MM.1S (cell line): Measurements from ENCODE around the gene GRK4.

Experiments used
- DNase-seq: peaks from one replicate; pipeline ENCODE4 v3.0.0-alpha.2; 2015
- H2AFZ ChIP-seq: fragments of 300-600 bp; sonication (generic); 2 replicates; pipeline ENCODE4 v1.6.0; 2016; ENCODE audit warnings: antibody characterized with exemption, low read length
- H3F3A ChIP-seq: fragments of 300-600 bp; sonication (generic); 2 replicates; pipeline ENCODE4 v1.6.1; 2016; ENCODE audit warnings: mild to moderate bottlenecking, antibody characterized with exemption, low read length, moderate library complexity, mixed read lengths; ENCODE audit not compliant: insufficient read depth
- H3K27ac ChIP-seq: fragments of 300-600 bp; sonication (generic); 2 replicates; pipeline ENCODE4 v1.5.1; 2016; ENCODE audit warnings: mild to moderate bottlenecking, low read length
- H3K27me3 ChIP-seq: fragments of 300-600 bp; sonication (generic); replicated peaks from 2 replicates; pipeline ENCODE4 v1.6.0; 2016; ENCODE audit warnings: low read length; ENCODE audit not compliant: insufficient read depth
- H3K36me3 ChIP-seq: fragments of 300-600 bp; sonication (generic); replicated peaks from 2 replicates; pipeline ENCODE4 v1.6.1; 2016; ENCODE audit warnings: mild to moderate bottlenecking, low read length, mixed read lengths; ENCODE audit not compliant: insufficient read depth
- H3K4me1 ChIP-seq: fragments of 300-600 bp; sonication (generic); 2 replicates; pipeline ENCODE4 v1.6.1; 2016; ENCODE audit warnings: low read length, mixed read lengths
- H3K4me2 ChIP-seq: fragments of 300-600 bp; sonication (generic); 2 replicates; pipeline ENCODE4 v1.6.0; 2016; ENCODE audit warnings: low read depth, low read length
- H3K4me3 ChIP-seq: fragments of 300-600 bp; sonication (generic); 2 replicates; pipeline ENCODE4 v1.5.1; 2016; ENCODE audit warnings: low read length, mixed read lengths
- H3K79me2 ChIP-seq: fragments of 300-600 bp; sonication (generic); 2 replicates; pipeline ENCODE4 v1.6.1; 2016; ENCODE audit warnings: mixed run types, low read length, mixed read lengths
- H3K9ac ChIP-seq: fragments of 300-600 bp; sonication (generic); 2 replicates; pipeline ENCODE4 v1.6.1; 2016; ENCODE audit warnings: low read length, mixed read lengths
- H3K9me2 ChIP-seq: fragments of 300-600 bp; sonication (generic); replicated peaks from 2 replicates; pipeline ENCODE4 v1.6.1; 2016; ENCODE audit warnings: mild to moderate bottlenecking, low read length, mixed read lengths; ENCODE audit not compliant: insufficient read depth
- H3K9me3 ChIP-seq: fragments of 300-600 bp; sonication (generic); replicated peaks from 2 replicates; pipeline ENCODE4 v1.6.1; 2016; ENCODE audit warnings: mild to moderate bottlenecking, low read length, mixed read lengths; ENCODE audit not compliant: insufficient read depth
- H4K20me1 ChIP-seq: fragments of 300-600 bp; sonication (generic); 2 replicates; pipeline ENCODE4 v1.6.1; 2016; ENCODE audit warnings: mild to moderate bottlenecking, low read length, moderate library complexity, mixed read lengths; ENCODE audit not compliant: insufficient read depth
- CTCF ChIP-seq: fragments of 300-600 bp; sonication (generic); IDR thresholded peaks from 2 replicates; pipeline ENCODE4 v1.5.1; 2016; ENCODE audit warnings: antibody characterized with exemption, low read length, mixed read lengths
- EZH2 ChIP-seq: fragments of 300-600 bp; sonication (generic); optimal IDR thresholded peaks from 2 replicates; pipeline ENCODE3; 2017; ENCODE audit warnings: low read depth, mild to moderate bottlenecking, antibody characterized with exemption, low read length, mixed read lengths
- EZH2phosphoT487 ChIP-seq: fragments of 300-600 bp; sonication (generic); IDR thresholded peaks from 2 replicates; pipeline ENCODE4 v1.6.1; 2018; ENCODE audit warnings: antibody characterized with exemption, low read length

GRK4 gene

GRCh38 chr4:2924286-2924685 lies 39.1 kb upstream of the GRK4 start:
- Histone ChIP-seq H3K9ac (no peak overlapping the region), H3K36me3 (no peaks in the 10 kb centered on the region), H3K4me2 (no peak overlapping the region)

GRCh38 chr4:2924765-2925301 lies 38.5 kb upstream of the GRK4 start:
- Histone ChIP-seq H3K9ac (no peak overlapping the region), H3K4me2 (no peak overlapping the region), H3K36me3 (no peaks in the 10 kb centered on the region), H3F3A (no peaks in the 10 kb centered on the region), H3K9me2 (no peaks in the 10 kb centered on the region), H3K9me3 (no peaks in the 10 kb centered on the region), H4K20me1 (no peaks in the 10 kb centered on the region), H2AFZ (no peak overlapping the region), H3K4me3 (no peak overlapping the region), H3K27me3 (no peaks in the 10 kb centered on the region), H3K27ac (no peak overlapping the region), H3K4me1 (no peaks in the 10 kb centered on the region), H3K79me2 (peaks cover 4% of the 10 kb centered on the region; the same call in 1 of the 2 replicates)
- no peak for TF ChIP-seq CTCF
- TF ChIP-seq EZH2: no peak
- TF ChIP-seq EZH2phosphoT487: no peak
- no peak for DNase-seq

More at GRCh38 chr4:2924286-2924685, 39.1 kb upstream of the GRK4 start:
- Histone ChIP-seq H3K27ac (no peak overlapping the region), H3K9me2 (no peaks in the 10 kb centered on the region), H3K4me1 (no peaks in the 10 kb centered on the region), H3F3A (no peaks in the 10 kb centered on the region), H3K79me2 (peaks cover 5% of the 10 kb centered on the region; the same call in 1 of the 2 replicates), H3K4me3 (no peak overlapping the region), H2AFZ (no peak overlapping the region), H4K20me1 (no peaks in the 10 kb centered on the region), H3K27me3 (no peaks in the 10 kb centered on the region), H3K9me3 (no peaks in the 10 kb centered on the region)
- TF ChIP-seq EZH2phosphoT487 (no peak), EZH2 (no peak), CTCF (no peak)
- DNase-seq: no peak

- no peak for DNase-seq
- Histone ChIP-seq H3K27ac (no peak overlapping the region), H3K9me2 (no peaks in the 10 kb centered on the region), H3F3A (no peaks in the 10 kb centered on the region; the same call in 1 of the 2 replicates), H4K20me1 (no peaks in the 10 kb centered on the region), H2AFZ (no peak overlapping the region), H3K4me1 (no peaks in the 10 kb centered on the region), H3K27me3 (no peaks in the 10 kb centered on the region), H3K4me3 (no peak overlapping the region), H3K4me2 (no peak overlapping the region), H3K79me2 (no peaks in the 10 kb centered on the region), H3K9me3 (no peaks in the 10 kb centered on the region), H3K36me3 (no peaks in the 10 kb centered on the region), H3K9ac (no peak overlapping the region)
- TF ChIP-seq CTCF (no peak), EZH2phosphoT487 (no peak), EZH2 (no peak)
Measured at GRCh38 chr4:2925496-2925895, 37.9 kb upstream of the GRK4 start.
